ENCODE results near the gene ANKRD60.

ANKRD60 gene

DNA sequence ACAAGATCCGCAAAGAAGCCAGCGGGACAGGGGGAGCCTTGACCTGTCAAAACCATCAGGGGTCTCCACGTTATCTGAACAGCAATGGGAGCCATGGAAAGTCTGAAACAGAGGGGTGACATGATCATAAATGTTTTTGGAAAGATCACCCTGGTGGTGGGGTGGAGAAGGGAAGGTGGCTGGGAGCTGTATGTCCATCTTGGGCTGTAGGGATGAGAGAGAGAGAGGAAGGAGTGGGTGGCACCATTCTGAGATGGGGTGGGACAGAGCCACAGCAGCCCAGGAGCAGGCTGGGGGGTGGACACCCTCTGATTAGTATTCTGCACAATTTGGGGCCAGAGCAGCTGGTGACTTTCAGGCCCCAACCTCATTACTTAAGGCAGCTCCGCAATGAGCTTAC lies 30.1 kb downstream of the ANKRD60 start:
- H2AFZ ChIP-seq (ENCODE audit: low read depth): no peak overlapping the region
- TF ChIP-seq CTCF (conservative IDR thresholded peaks at IDR 0.05; ENCODE audit: low read depth, low read length): no peak
- no peaks in the 10 kb centered on the region for H4K20me1 ChIP-seq (ENCODE audit: insufficient read depth)
- H3K4me1 ChIP-seq (ENCODE audit: low read depth, poor library complexity, severe bottlenecking): no peaks in the 10 kb centered on the region
- no peaks in the 10 kb centered on the region for H3K36me3 ChIP-seq (ENCODE audit: insufficient read depth)
- H3K4me3 ChIP-seq (IDR thresholded peaks at IDR 0.05; ENCODE audit: insufficient read depth, low read depth, low read length): no peak overlapping the region
- no peak overlapping the region for H3K9ac ChIP-seq
- no peak overlapping the region for H3K4me2 ChIP-seq
- H3K27me3 ChIP-seq (ENCODE audit: insufficient read depth, low read depth): peaks cover 49% of the 10 kb centered on the region
- no peak overlapping the region for H3K27ac ChIP-seq
- no peaks in the 10 kb centered on the region for H3K79me2 ChIP-seq (ENCODE audit: insufficient read depth, low read depth)

DNA sequence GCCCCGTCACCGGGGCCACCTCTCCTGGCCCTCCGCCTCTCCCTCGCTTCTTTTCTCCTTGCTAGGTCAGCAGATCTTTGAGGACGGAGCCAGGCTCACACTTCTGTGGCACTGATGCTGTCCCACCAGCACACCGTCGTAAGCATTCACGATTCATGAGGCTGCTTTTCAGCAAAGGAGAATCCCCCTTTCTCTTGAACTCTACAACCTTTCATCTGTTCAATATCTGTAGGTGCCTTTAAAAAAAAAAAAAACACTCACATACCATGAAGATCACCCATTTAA lies 31.3 kb downstream of the ANKRD60 start:
- H3K4me1 ChIP-seq (ENCODE audit: low read depth, poor library complexity, severe bottlenecking): no peaks in the 10 kb centered on the region
- H3K4me2 ChIP-seq: no peak overlapping the region
- H2AFZ ChIP-seq (ENCODE audit: low read depth): no peak overlapping the region
- H3K4me3 ChIP-seq (IDR thresholded peaks at IDR 0.05; ENCODE audit: insufficient read depth, low read depth, low read length): no peak overlapping the region
- no peak overlapping the region for H3K9ac ChIP-seq
- TF ChIP-seq CTCF (conservative IDR thresholded peaks at IDR 0.05; ENCODE audit: low read depth, low read length): no peak
- H3K27ac ChIP-seq: no peak overlapping the region
- peaks cover 44% of the 10 kb centered on the region; the same call in 1 of the 2 replicates for H3K27me3 ChIP-seq (ENCODE audit: insufficient read depth, low read depth)
- no peaks in the 10 kb centered on the region for H4K20me1 ChIP-seq (ENCODE audit: insufficient read depth)
- H3K79me2 ChIP-seq (ENCODE audit: insufficient read depth, low read depth): no peaks in the 10 kb centered on the region
- no peaks in the 10 kb centered on the region for H3K36me3 ChIP-seq (ENCODE audit: insufficient read depth)

GRCh38 chr20:58196402-58197184 lies 31.9 kb downstream of the ANKRD60 start:
- Histone ChIP-seq H3K4me2 (no peak overlapping the region), H4K20me1 (ENCODE audit: insufficient read depth) (no peaks in the 10 kb centered on the region), H3K27me3 (ENCODE audit: insufficient read depth, low read depth) (peaks cover 43% of the 10 kb centered on the region; the same call in 1 of the 2 replicates), H3K36me3 (ENCODE audit: insufficient read depth) (no peaks in the 10 kb centered on the region), H3K9ac (no peak overlapping the region), H3K27ac (no peak overlapping the region), H3K4me3 (IDR thresholded peaks at IDR 0.05; ENCODE audit: insufficient read depth, low read depth, low read length) (no peak overlapping the region), H3K4me1 (ENCODE audit: low read depth, poor library complexity, severe bottlenecking) (no peaks in the 10 kb centered on the region), H3K79me2 (ENCODE audit: insufficient read depth, low read depth) (no peaks in the 10 kb centered on the region), H2AFZ (ENCODE audit: low read depth) (no peak overlapping the region)
- no peak for TF ChIP-seq CTCF (conservative IDR thresholded peaks at IDR 0.05; ENCODE audit: low read depth, low read length)

DNA sequence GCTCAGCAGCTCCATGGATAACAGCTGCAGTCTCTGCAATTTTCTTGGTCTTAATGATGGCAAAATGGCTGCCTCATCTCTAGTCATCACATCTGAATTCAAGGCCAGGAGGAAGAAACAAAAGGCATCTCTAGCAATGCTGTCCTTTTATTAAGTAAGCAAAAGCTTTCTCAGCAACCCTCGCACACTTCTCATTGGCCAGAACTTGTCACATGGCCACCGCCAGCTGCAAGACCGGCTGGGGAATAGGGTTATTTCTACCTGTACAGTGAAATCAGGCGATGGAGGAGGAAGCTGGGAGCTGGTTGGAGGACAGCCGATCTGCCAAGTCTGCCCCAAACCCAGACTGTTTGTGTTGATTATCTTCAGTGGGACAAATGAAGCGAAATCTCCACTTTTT lies 33.4 kb downstream of the ANKRD60 start:
- no peak for TF ChIP-seq CTCF (conservative IDR thresholded peaks at IDR 0.05; ENCODE audit: low read depth, low read length)
- Histone ChIP-seq H3K4me1 (ENCODE audit: low read depth, poor library complexity, severe bottlenecking) (no peaks in the 10 kb centered on the region), H2AFZ (ENCODE audit: low read depth) (no peak overlapping the region), H3K79me2 (ENCODE audit: insufficient read depth, low read depth) (no peaks in the 10 kb centered on the region), H3K4me2 (no peak overlapping the region), H3K27ac (no peak overlapping the region), H4K20me1 (ENCODE audit: insufficient read depth) (no peaks in the 10 kb centered on the region), H3K36me3 (ENCODE audit: insufficient read depth) (no peaks in the 10 kb centered on the region), H3K4me3 (IDR thresholded peaks at IDR 0.05; ENCODE audit: insufficient read depth, low read depth, low read length) (no peak overlapping the region), H3K27me3 (ENCODE audit: insufficient read depth, low read depth) (peaks cover 40% of the 10 kb centered on the region; the same call in 1 of the 2 replicates), H3K9ac (no peak overlapping the region)
